Small intestine (tissue), 7 donors: ENCODE measurements around the gene ST6GAL1. TPM values are rescaled to one million over a fixed set of nuclear protein-coding genes. Genes with fewer than 3 reads are reported as not detected.

Source experiments
- DNase-seq, 2 donors: peaks; one replicate each; pipeline versions ENCODE4 v3.0.0 to v3.0.0-alpha.2; 2013
- FAIRE-seq: peaks from 2 replicates; lab custom pipeline; 2012; peaks lifted over from hg19 to GRCh38; lab: Jason Lieb, UNC
- H3K27ac ChIP-seq, 3 donors: one replicate each; pipeline ENCODE4 v1.5.1; 2013; ENCODE audit warnings: low read length in 2 of 3, mild to moderate bottlenecking in 2 of 3, control low read depth in 1 of 3, inconsistent platforms in 1 of 3, low read depth in 1 of 3, moderate library complexity in 1 of 3
- H3K27me3 ChIP-seq, 3 donors: one replicate each; pipeline ENCODE4 v1.6.1; 2013; ENCODE audit warnings: low read length in 3 of 3, inconsistent platforms in 1 of 3; ENCODE audit not compliant: control insufficient read depth in 3 of 3, insufficient read depth in 3 of 3
- H3K36me3 ChIP-seq, 3 donors: one replicate each; pipeline ENCODE4 v1.6.1; 2013; ENCODE audit warnings: low read length in 3 of 3, inconsistent platforms in 1 of 3, low read depth in 1 of 3, mild to moderate bottlenecking in 1 of 3, moderate library complexity in 1 of 3; ENCODE audit not compliant: control insufficient read depth in 3 of 3, insufficient read depth in 2 of 3
- H3K4me1 ChIP-seq, 3 donors: one replicate each; pipeline ENCODE4 v1.6.1; 2013; ENCODE audit warnings: low read length in 2 of 3, inconsistent platforms in 1 of 3, low read depth in 1 of 3, mild to moderate bottlenecking in 1 of 3, moderate library complexity in 1 of 3; ENCODE audit not compliant: control insufficient read depth in 3 of 3, insufficient read depth in 2 of 3
- H3K4me3 ChIP-seq, 3 donors: one replicate each; pipeline ENCODE4 v1.5.1; 2013; ENCODE audit warnings: low read length in 3 of 3, control low read depth in 1 of 3, inconsistent platforms in 1 of 3, low read depth in 1 of 3, mild to moderate bottlenecking in 1 of 3, moderate library complexity in 1 of 3
- H3K9me3 ChIP-seq, 2 donors: one replicate each; pipeline ENCODE4 v1.6.1; 2013; ENCODE audit warnings: low read depth in 1 of 2, low read length in 1 of 2; ENCODE audit not compliant: control insufficient read depth in 2 of 2, insufficient read depth in 1 of 2
- WGBS, 3 donors: extraction: QIAGEN DNeasy Blood & Tissue Kit; methylation state at CpG; one replicate each; pipeline ENCODE4 v1.1.7; 2013; 5-methylcytosine and 5-hydroxymethylcytosine counted together
- polyA plus RNA-seq, 4 donors: library from polyadenylated mRNA; stranded (reverse) in 3 of 4; unstranded in 1 of 4; fragments of 200-250 nt in 3 of 4; fragments of 120-200 nt in 1 of 4; gene quantifications; one replicate each; pipeline versions ENCODE4 v1.2.1 to v1.2.3, GENCODE V29; 2013
- donor health status: healthy with polysubstance abuse.
- donor health status: control.
- donor health status: control.
- donor health status: Bipolar disorder and iron deficiency.
- donor health status: healthy.

The ST6GAL1 gene
- polyA plus RNA-seq, 4 donors = 0.45 to 219 (median 11.0) TPM

GRCh38 chr3:187036394-187036793 is 106.1 kb downstream of the ST6GAL1 start:
- DNase-seq (no peak), FAIRE-seq (no peak)
- H3K9me3 ChIP-seq = peaks cover 0 to 3% of the 10 kb centered on the region in 2 donors
- H3K27ac ChIP-seq = no peak overlapping the region
- WGBS, 3 donors = 90 to 100% (median 97%) methylated on average over 1 of the region's 1 CpG
- peaks cover 0 to 22% (median 8%) of the 10 kb centered on the region in 3 donors for H3K4me1 ChIP-seq
- H3K4me3 ChIP-seq = no peak overlapping the region
- no peaks in the 10 kb centered on the region for H3K36me3 ChIP-seq
- no peaks in the 10 kb centered on the region for H3K27me3 ChIP-seq

- Histone ChIP-seq H3K9me3 (peaks cover 0 to 3% of the 10 kb centered on the region in 2 donors), H3K4me3 (peak overlapping the region in 1 of 3 donors; percentile 40), H3K27me3 (no peaks in the 10 kb centered on the region), H3K4me1 (peaks cover 0 to 47% (median 6%) of the 10 kb centered on the region in 3 donors), H3K27ac (peak overlapping the region in 2 of 3 donors; percentile 14 to 89), H3K36me3 (peaks cover 0 to 10% (median 0%) of the 10 kb centered on the region in 3 donors)
- no peak for FAIRE-seq
- 65 to 74% (median 74%) methylated on average over 10 of the region's 10 CpGs for WGBS, 3 donors
- DNase-seq = peak in 1 of 2 donors; percentile 67
Observed at GRCh38 chr3:187039100-187039722, 108.9 kb downstream of the ST6GAL1 start.

DNA sequence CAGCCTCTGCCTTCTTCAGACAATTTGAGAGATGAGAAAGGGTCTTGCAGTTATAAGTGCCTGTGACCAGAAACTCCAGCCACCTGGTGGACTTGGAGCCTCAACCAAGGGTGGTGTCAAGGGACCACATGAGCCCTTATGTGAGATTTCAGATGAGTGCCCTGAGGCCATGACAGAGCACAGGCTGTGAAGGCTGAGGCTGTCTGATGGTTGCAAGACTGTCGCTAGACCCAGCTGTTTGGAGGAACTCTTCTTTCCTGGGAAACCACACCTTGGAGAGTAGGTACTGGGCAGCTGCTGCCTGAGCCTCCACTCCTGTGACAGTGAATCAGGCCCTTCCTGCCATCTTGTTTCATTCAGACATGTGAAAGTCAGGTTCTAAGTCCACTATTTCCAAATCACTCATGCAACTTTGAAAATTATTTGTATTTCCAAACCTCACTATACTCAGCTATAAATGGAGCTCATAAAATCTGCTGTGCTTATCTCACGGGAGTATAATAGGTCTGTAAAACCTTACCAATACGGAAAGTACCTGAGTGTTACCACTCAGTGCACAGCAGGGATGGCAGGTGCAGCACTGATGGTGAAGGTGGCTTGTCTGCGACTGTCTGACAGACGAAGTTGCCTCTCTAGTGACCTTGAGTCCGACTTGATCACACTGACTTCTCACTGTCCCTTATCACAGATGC is 109.5 kb downstream of the ST6GAL1 start:
- H3K27ac ChIP-seq = peak overlapping the region; percentile 4 to 89 (median 14)
- FAIRE-seq (no peak), DNase-seq (peak; percentile 39 to 91)
- peaks cover 0 to 3% of the 10 kb centered on the region in 2 donors for H3K9me3 ChIP-seq
- H3K36me3 ChIP-seq = peaks cover 0 to 10% (median 0%) of the 10 kb centered on the region in 3 donors
- no peaks in the 10 kb centered on the region for H3K27me3 ChIP-seq
- H3K4me1 ChIP-seq = peaks cover 0 to 53% (median 6%) of the 10 kb centered on the region in 3 donors
- H3K4me3 ChIP-seq = peak overlapping the region in 1 of 3 donors; percentile 40
- 26 to 56% (median 40%) methylated on average over 6 of the region's 6 CpGs for WGBS, 3 donors

GRCh38 chr3:187040516-187041361 is 110.4 kb downstream of the ST6GAL1 start:
- WGBS, 3 donors = 72 to 83% (median 73%) methylated on average over 5 of the region's 5 CpGs
- Histone ChIP-seq H3K9me3 (peaks cover 0 to 3% of the 10 kb centered on the region in 2 donors), H3K27ac (peak overlapping the region in 2 of 3 donors; percentile 2 to 89), H3K4me1 (peaks cover 0 to 55% (median 6%) of the 10 kb centered on the region in 3 donors), H3K4me3 (peak overlapping the region in 1 of 3 donors; percentile 9), H3K27me3 (no peaks in the 10 kb centered on the region), H3K36me3 (peaks cover 0 to 12% (median 0%) of the 10 kb centered on the region in 3 donors)
- FAIRE-seq = no peak
- peak in 1 of 2 donors; percentile 62 for DNase-seq

- no peak overlapping the region for H3K4me3 ChIP-seq
- H3K27me3 ChIP-seq = no peaks in the 10 kb centered on the region
- DNase-seq (peak; percentile 37 to 70), FAIRE-seq (no peak)
- no peaks in the 10 kb centered on the region for H3K9me3 ChIP-seq
- 52 to 65% (median 56%) methylated on average over 8 of the region's 8 CpGs for WGBS, 3 donors
- H3K36me3 ChIP-seq = peaks cover 0 to 16% (median 0%) of the 10 kb centered on the region in 3 donors
- peak overlapping the region; percentile 14 to 89 (median 69) for H3K27ac ChIP-seq
- peaks cover 0 to 55% (median 6%) of the 10 kb centered on the region in 3 donors for H3K4me1 ChIP-seq
Observed at GRCh38 chr3:187041362-187042307, 111.3 kb downstream of the ST6GAL1 start.

DNA sequence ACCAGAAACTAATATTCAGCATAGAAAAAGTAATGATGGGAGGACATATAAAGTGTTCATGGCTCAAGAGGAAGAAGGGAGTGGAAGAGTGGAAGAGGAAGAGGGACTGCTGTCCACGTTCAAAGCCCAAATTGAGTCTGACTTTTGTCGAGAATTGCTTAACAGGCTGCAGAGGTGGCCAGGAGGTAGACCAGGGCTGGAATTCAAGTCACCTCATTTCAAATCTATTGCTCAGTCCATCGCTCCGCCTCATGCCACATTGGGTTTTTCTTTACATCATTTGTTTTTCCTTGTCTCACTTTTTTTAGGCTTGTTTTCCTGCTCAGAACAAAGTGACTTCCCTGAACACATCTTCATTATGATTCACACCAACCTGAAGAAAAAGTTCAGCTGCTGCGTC is 112.0 kb downstream of the ST6GAL1 start:
- Histone ChIP-seq H3K36me3 (peaks cover 0 to 16% (median 0%) of the 10 kb centered on the region in 3 donors), H3K27me3 (no peaks in the 10 kb centered on the region), H3K4me1 (peaks cover 0 to 55% (median 6%) of the 10 kb centered on the region in 3 donors), H3K27ac (peak overlapping the region in 2 of 3 donors; percentile 14 to 89), H3K9me3 (no peaks in the 10 kb centered on the region), H3K4me3 (no peak overlapping the region)
- DNase-seq = no peak
- FAIRE-seq = no peak
- WGBS, 3 donors = 86 to 95% (median 88%) methylated on average over 5 of the region's 5 CpGs

DNA sequence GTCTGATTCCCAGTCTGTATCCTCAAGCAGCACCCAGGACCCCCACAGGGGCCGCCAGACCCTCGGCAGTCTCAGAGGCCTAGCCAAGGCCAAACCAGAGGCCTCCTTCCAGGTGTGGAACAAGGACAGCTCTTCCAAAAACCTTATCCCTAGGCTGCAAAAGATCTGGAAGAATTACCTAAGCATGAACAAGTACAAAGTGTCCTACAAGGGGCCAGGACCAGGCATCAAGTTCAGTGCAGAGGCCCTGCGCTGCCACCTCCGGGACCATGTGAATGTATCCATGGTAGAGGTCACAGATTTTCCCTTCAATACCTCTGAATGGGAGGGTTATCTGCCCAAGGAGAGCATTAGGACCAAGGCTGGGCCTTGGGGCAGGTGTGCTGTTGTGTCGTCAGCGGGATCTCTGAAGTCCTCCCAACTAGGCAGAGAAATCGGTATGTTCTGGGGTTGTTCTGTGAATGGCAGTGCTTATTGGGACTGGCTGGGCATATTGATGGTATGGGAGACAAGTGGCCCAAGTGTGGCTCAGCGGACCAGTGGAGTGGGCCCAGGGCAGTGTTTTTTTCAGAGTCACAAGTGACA is 112.6 kb downstream of the ST6GAL1 start:
- H3K4me3 ChIP-seq = no peak overlapping the region
- H3K9me3 ChIP-seq = no peaks in the 10 kb centered on the region
- DNase-seq (no peak), FAIRE-seq (no peak)
- peaks cover 0 to 57% (median 6%) of the 10 kb centered on the region in 3 donors for H3K4me1 ChIP-seq
- peaks cover 0 to 16% (median 0%) of the 10 kb centered on the region in 3 donors for H3K36me3 ChIP-seq
- peak overlapping the region in 1 of 3 donors; percentile 28 for H3K27ac ChIP-seq
- 97 to 99% (median 99%) methylated on average over 8 of the region's 8 CpGs for WGBS, 3 donors
- no peaks in the 10 kb centered on the region for H3K27me3 ChIP-seq
